Bronchial epithelial cell (primary cell): ENCODE results near the gene CA10. TPM values are rescaled to one million over a fixed set of nuclear protein-coding genes. Genes with fewer than 3 reads are reported as not detected.
A peak's percentile ranks its signal among the peaks of the same experiment; 100 is the strongest.

ENCODE experiments used
- DNase-seq: peaks from one replicate; pipeline ENCODE4 v3.0.0-alpha.2; 2010; ENCODE audit warnings: low read depth
- FAIRE-seq: peaks from 2 replicates; lab custom pipeline; 2011; peaks lifted over from hg19 to GRCh38; lab: Jason Lieb, UNC
- H3K27me3 ChIP-seq: 2 replicates; pipeline ENCODE4 v1.5.1; 2011; ENCODE audit warnings: low read length; ENCODE audit not compliant: control insufficient read depth, insufficient read depth
- H3K36me3 ChIP-seq: 2 replicates; pipeline ENCODE4 v1.5.1; 2011; ENCODE audit warnings: low read length; ENCODE audit not compliant: control insufficient read depth, insufficient read depth
- H3K4me3 ChIP-seq: 2 replicates; pipeline ENCODE4 v1.5.1; 2011; ENCODE audit warnings: mild to moderate bottlenecking, low read depth, low read length, control low read depth
- CTCF ChIP-seq: IDR thresholded peaks from 2 replicates; pipeline ENCODE4 v1.5.1; 2011; ENCODE audit warnings: mild to moderate bottlenecking, moderate library complexity, low read length, control low read depth, inconsistent platforms; ENCODE audit not compliant: insufficient read depth, severe bottlenecking
- total RNA-seq: library from RNA; depleted of rRNA; stranded (reverse); fragments of >200 nt; gene quantifications from 2 replicates; pipeline ENCODE4 v1.2.1, GENCODE V29; 2014

CA10 gene
- total RNA-seq, 1 donor from 2014 or later, result not detected

- no peak for FAIRE-seq
- no peak overlapping the region for H3K4me3 ChIP-seq
- TF ChIP-seq CTCF, result no peak
- H3K27me3 ChIP-seq, result no peaks in the 10 kb centered on the region
- no peaks in the 10 kb centered on the region for H3K36me3 ChIP-seq
- DNase-seq, result no peak
Observed at GRCh38 chr17:51668963-51669246, 489.6 kb downstream of the CA10 start.

- Histone ChIP-seq H3K36me3 (no peaks in the 10 kb centered on the region), H3K4me3 (no peak overlapping the region), H3K27me3 (no peaks in the 10 kb centered on the region)
- DNase-seq (no peak), FAIRE-seq (no peak)
- TF ChIP-seq CTCF, result no peak
Observed at GRCh38 chr17:51668155-51668962, 490.2 kb downstream of the CA10 start.

- H3K27me3 ChIP-seq, result no peaks in the 10 kb centered on the region
- no peaks in the 10 kb centered on the region for H3K36me3 ChIP-seq
- no peak for DNase-seq
- no peak for FAIRE-seq
- no peak for TF ChIP-seq CTCF
- H3K4me3 ChIP-seq, result no peak overlapping the region
Observed at GRCh38 chr17:51667706-51668083, 490.8 kb downstream of the CA10 start.

- H3K36me3 ChIP-seq, result no peaks in the 10 kb centered on the region
- TF ChIP-seq CTCF, result no peak
- DNase-seq (peak; percentile 41), FAIRE-seq (no peak)
- no peaks in the 10 kb centered on the region for H3K27me3 ChIP-seq
- no peak overlapping the region for H3K4me3 ChIP-seq
Observed at GRCh38 chr17:51666971-51667705, 491.4 kb downstream of the CA10 start.

- Histone ChIP-seq H3K27me3 (no peaks in the 10 kb centered on the region), H3K36me3 (no peaks in the 10 kb centered on the region), H3K4me3 (no peak overlapping the region)
- DNase-seq (no peak), FAIRE-seq (no peak)
- no peak for TF ChIP-seq CTCF
Observed at GRCh38 chr17:51662204-51663056, 496.1 kb downstream of the CA10 start.
